GM10847 (cell line): ENCODE results near the gene RASD1.
A peak's percentile ranks its signal among the peaks of the same experiment; 100 is the strongest.

Experiments
- POLR2A ChIP-seq: IDR thresholded peaks from 2 replicates; pipeline ENCODE4 v1.6.1; 2011; ENCODE audit not compliant: insufficient read length; ENCODE audit errors: extremely low read depth

The RASD1 gene

GRCh38 chr17:17496189-17497064 is at the start of gene RASD1:
Gene RASD1, minus strand, starts transcription at chr17:17496395. Its CDS starts 214 bp downstream, at chr17:17496181.
- TF ChIP-seq POLR2A: peak; percentile 23

GRCh38 chr17:17545984-17546383 is 49.8 kb upstream of the RASD1 start:
- no peak for TF ChIP-seq POLR2A

- no peak for TF ChIP-seq POLR2A
Observed at GRCh38 chr17:17545031-17545820, 49.0 kb upstream of the RASD1 start.

- TF ChIP-seq POLR2A: no peak
Observed at GRCh38 chr17:17542906-17543635, 46.9 kb upstream of the RASD1 start.

GRCh38 chr17:17541640-17542001 is 45.4 kb upstream of the RASD1 start:
- TF ChIP-seq POLR2A: no peak

- no peak for TF ChIP-seq POLR2A
Observed at GRCh38 chr17:17540935-17541639, 44.9 kb upstream of the RASD1 start.

GRCh38 chr17:17540278-17540906 is 44.2 kb upstream of the RASD1 start:
- TF ChIP-seq POLR2A: no peak

GRCh38 chr17:17539591-17539990 is 43.4 kb upstream of the RASD1 start:
- no peak for TF ChIP-seq POLR2A

GRCh38 chr17:17538417-17539391 is 42.5 kb upstream of the RASD1 start:
- no peak for TF ChIP-seq POLR2A

- no peak for TF ChIP-seq POLR2A
Observed at GRCh38 chr17:17537311-17538099, 41.3 kb upstream of the RASD1 start.

- no peak for TF ChIP-seq POLR2A
Observed at GRCh38 chr17:17536702-17537101, 40.5 kb upstream of the RASD1 start.

- TF ChIP-seq POLR2A: no peak
Observed at GRCh38 chr17:17535957-17536356, 39.8 kb upstream of the RASD1 start.
